SK-N-SH treated with all-trans-retinoic acid at 6 μM for 48 hours (cell line): Measurements from ENCODE around the gene OR51B4.

Experiments
- BACH2 ChIP-seq: fragments of 250-450 bp; sonication (Bioruptor Pico); IDR thresholded peaks from 2 replicates; pipeline ENCODE4 v1.9.0; 2021; ENCODE audit warnings: mild to moderate bottlenecking, borderline replicate concordance
- TCF4 ChIP-seq: fragments of 250-450 bp; sonication (Bioruptor Pico); IDR thresholded peaks from 2 replicates; pipeline ENCODE4 v1.8.0; 2021; ENCODE audit warnings: mild to moderate bottlenecking, moderate library complexity, borderline replicate concordance
- TSHZ2 ChIP-seq: fragments of 250-450 bp; sonication (Bioruptor Pico); IDR thresholded peaks from 2 replicates; pipeline ENCODE4 v1.5.0; 2020; ENCODE audit warnings: mild to moderate bottlenecking, moderate library complexity
- ZFP3 ChIP-seq: fragments of 250-450 bp; sonication (Bioruptor Pico); IDR thresholded peaks from 2 replicates; pipeline ENCODE4 v1.5.0; 2020; ENCODE audit warnings: mild to moderate bottlenecking, moderate library complexity
- ZFP30 ChIP-seq: fragments of 450-650 bp; formaldehyde crosslinking; IDR thresholded peaks from 2 replicates; pipeline ENCODE4 v1.5.0; 2022; ENCODE audit warnings: mild to moderate bottlenecking, moderate library complexity
- ZNF8 ChIP-seq: fragments of 450-650 bp; formaldehyde crosslinking; IDR thresholded peaks from 2 replicates; pipeline ENCODE4 v1.5.0; 2020; ENCODE audit warnings: mild to moderate bottlenecking, moderate library complexity

GRCh38 chr11:5348551-5349194 is 46.9 kb upstream of the OR51B4 start:
- no peak for TF ChIP-seq TSHZ2 (CRISPR knock-in tag)
- TF ChIP-seq ZFP30 (CRISPR knock-in tag) = no peak
- no peak for TF ChIP-seq ZFP3
- TF ChIP-seq ZNF8 (CRISPR knock-in tag) = no peak
- no peak for TF ChIP-seq BACH2 (CRISPR knock-in tag)
- TF ChIP-seq TCF4 (CRISPR knock-in tag) = no peak
